GM19463 (cell line): ENCODE measurements around the gene ZMYND8.
"Not testable (repeated sequence)": the region's sequence is repeated elsewhere in the genome, so short reads cannot be mapped to it uniquely, and the experiment has no call there.

Source experiments
- ATAC-seq: cut with Tn5 transposase; IDR thresholded peaks from one replicate; pipeline ENCODE4 v1.9.1; 2021; ENCODE audit warnings: mild to moderate bottlenecking, moderate library complexity; ENCODE audit not compliant: unreplicated experiment

The ZMYND8 gene

DNA sequence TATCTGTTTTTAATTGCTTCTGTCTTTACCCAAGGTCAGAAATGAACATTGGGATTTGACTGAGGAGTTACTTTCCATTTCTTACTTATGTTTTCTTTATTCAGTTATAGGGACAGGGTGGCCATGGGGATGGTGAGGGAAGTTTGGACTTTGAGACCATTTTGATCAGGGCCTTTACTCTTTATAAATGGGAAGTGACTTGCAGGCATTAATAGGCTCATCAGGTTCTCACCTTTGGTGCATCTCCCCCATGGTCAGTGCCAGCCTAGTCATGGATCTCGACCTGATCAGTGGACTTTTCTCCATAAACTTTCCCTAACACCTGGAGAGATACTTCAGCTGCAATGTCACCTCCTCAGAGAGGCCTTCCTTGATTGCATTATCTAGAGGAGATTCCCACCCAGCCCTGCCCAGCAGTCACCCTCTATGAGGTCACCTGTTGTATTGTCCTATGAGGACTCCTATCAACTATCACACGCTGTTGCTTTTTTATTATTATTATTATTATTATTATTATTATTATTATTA is 16.8 kb upstream of the ZMYND8 start:
- ATAC-seq = no peak

DNA sequence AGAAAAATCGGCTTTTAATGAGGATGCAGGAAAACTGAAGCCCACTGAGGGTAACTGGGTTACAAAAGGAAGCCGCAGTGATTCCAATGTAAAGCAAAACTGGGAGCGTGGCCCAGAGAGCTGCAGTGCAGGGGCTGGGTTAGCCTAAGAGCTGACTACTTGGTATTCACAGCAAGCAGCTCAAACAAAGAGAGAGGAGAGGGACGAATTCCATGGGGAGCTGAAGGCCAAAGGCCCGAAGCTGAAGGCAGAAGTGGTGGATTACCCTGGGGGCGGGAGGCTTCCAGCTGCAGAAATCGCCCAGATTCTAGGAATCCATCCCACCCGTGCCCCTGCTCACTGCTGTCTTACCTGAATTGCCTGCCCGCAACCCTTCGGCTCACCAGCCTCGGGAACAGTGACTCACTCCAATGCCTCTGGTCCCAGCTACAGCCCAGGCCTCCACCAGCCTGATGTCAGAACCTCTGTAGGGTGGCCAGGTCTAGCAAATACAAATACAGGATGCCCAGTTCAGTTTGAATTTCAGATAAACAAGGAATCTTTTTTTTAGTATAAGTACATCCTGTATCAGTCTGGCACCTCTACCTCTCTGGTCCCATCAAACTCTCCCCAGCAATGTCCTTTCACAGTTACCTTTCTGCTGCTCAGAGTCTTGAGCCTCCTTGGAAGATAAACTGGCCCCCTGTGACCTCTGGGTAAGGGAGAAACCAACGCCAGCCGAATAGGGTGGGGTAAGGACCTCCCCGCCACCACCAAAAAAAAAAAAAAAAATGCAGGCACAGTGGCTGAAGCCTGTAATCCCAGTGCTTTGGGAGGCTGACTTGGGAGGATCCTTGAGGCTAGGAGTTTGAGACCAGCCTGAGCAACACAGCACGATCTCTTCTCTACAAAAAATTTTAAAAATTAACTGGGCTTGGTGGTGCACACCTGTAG is 14.6 kb upstream of the ZMYND8 start:
- ATAC-seq = no peak

DNA sequence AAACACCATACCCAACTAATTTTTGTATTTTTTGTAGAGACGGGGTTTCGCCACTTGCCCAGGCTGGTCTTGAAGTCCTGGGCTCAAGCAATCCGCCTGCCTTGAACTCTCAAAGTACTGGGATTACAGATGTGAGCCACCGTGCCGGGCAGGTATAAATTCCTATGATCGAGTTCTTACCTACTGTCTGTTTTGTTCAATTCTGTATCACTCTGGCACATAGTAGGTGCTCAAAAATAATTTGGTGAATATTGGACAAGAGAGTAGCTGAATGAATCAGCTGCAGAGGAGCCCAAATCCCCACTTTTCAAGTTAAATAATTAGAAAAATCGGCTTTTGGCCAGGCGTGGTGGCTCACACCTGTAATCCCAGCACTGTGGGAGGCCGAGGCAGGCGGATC is 13.7 kb upstream of the ZMYND8 start:
- no peak for ATAC-seq

DNA sequence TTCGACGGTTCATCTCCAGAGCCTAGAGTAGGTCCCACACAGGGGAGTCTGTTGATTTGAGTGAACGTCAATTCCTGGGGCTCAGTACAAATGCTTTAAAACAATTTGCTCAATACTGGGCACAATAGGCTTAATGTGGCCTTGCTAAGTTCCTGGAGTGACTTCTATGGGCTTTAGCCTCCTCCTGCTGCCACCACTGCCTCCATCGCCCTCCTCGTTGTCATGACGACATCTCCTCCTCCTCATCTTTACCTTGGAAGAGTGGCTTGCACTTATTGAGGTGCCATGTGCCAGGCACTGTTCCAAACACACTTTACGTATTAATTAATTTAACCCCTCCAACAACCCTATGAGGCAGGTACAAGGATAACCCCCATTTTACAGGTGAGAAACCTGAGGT is 11.8 kb upstream of the ZMYND8 start:
- no peak for ATAC-seq

DNA sequence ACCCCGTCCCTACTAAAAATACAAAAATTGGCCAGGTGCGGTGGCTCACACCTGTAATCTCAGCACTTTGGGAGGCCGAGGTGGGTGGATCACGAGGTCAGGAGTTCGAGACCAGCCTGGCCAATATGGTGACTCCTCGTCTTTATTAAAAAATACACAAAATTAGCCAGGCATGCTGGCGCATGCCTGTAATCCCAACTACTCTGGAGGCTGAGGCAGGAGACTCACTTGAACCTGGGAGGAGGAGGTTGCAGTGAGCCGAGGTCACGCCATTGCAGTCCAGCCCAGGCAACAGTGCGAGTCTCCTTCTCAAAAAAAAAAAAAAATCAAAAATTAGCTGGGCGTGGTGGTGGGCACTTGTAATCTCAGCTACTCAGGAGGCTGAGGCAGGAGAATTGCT is 9.8 kb upstream of the ZMYND8 start:
- ATAC-seq = not testable (repeated sequence)

DNA sequence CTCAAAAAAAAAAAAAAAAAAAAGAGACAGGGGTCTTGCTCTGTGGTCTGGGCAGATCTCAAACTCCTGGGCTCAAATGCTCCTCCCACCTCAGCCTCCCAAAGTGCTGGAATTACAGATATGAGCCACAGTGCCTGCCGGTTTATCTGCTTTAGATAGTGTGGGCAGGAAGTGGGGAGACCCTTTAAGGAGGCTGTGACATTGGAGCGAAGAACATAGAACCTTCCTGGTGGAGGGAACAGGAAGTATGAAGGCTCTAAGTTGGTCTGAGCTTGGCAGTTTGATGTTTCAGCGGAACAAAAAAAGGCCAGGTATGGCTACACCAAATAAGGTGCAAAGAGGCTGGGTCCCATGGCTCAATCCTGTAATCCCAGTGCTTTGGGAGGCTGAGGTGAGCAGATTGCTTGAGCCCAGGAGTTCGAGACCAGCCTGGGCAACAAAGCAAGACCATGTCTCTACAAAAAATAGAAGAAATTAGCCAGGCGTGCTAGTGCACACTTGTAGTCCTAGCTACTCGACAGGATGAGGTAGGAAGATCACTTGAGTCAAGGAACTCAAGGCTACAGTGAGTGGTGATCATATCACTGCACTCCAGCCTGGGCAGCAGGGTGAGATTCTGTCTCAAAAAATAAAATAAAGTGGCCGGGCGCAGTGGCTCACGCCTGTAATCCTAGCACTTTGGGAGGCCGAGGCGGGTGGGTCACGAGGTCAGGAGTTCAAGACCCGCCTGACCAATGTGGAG is 8.7 kb upstream of the ZMYND8 start:
- ATAC-seq = no peak

DNA sequence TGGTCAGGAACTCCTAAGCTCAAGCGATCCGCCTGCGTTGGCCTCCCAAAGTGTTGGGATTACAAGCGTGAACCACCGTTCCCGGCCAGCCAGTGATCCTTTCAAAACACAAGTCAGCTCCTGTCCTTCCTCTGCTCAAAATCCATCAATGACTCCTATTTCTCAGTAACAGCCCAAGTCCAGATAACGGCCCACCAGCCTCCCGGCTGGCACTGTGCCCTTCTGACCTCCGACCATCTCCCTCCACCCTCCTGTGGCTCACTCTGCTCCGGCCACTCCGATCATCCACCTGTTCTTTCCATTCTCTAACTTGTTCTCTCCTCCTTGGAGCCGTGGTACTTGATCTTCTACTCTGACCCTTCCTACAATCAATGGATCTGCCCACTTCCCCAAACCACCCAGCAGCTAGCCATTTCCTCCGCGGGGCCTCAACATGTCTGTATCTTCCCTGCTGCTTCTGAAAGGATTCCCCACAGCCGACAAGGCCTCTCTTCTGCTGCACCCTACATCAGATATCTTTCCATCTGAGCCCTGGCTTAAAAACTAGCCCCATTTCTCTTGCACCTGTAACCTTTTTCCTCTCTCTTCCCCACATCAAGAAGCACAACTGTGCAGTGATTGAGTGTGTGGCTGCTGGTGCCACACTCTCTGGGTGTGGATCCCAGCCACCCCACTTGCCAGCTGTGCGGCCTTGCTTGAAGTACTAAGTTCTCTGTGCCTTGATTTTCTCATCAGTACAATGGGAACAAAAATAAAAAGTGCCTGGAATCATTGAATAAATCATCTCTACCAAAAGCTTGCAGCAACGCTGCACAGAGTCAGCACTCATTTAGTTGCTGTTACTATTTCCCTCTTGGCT is 6.1 kb upstream of the ZMYND8 start:
- no peak for ATAC-seq

DNA sequence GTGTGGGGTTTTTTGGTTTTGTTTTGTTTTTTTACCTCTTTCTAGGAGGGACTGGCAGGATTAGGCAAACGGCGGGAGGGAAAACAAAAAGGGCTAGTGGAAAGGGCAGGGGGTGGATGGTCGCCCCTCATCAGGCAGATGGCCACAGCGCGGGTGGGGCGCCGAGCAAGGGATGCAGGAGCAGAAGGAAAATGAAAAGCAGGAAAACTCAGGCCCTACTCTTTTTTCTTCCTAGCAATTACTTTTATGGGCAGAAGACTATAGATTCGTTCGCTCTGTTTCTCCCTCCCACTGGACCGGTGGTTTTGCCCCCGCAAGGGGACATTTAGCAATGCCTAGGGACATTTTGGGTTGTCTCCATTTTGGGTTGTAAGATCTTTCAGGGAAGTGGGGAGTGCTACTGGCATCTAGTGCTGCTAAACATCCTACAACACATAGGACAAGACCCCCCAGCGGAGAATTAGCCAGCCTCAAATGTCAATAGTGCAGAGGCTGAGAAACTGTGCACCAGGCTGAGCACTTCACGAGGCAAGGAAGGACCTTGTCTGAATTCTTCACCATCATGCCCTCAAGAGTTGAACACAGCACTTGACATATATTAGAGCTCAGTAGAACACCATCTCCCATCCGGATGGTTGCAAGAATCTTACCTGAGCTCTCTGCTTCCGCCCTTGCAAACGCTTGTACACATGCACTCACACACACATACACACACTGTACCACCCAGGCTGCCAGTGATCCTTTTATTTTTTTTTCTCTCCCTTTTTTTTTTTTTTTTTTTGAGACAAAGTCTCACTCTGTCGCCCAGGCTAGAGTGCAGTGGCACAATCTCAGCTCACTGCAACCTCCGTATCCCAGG is 4.8 kb upstream of the ZMYND8 start:
- ATAC-seq = no peak

DNA sequence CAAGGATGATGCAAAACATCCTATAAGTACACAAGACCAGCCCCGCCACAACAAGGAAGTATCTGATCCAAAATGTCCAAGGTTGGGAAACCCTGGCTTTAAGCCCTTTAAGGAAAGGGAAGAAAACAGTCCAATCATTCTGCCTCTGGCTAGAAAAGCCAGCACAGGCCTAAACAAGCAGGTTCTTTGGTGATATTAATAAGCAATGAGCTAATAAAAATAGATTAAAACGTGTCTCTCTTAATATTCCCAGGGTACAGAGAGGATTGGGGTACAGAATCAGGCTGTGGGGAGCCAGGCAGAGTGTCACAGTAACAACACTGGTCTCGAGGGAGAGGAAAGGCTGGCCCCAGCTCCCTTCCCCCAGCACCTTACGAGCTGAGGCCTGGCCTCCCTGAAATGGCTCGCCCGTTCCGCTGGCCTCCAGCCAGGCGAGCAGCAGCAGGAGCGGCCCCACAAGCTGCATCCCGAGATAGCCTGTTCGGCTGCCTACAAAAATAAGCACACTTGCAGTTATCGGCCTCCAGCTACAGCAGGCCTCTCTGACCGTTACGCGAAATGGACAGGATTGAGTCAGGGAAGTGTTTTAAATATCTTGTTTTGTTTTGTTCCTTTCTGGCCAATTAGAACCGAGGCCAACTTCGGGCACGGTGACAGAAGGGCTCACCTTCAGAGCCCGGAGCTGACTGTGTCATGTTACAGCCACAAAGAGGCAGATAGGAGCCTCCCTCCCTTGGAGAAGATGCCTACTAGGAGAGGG is 4.0 kb upstream of the ZMYND8 start:
- no peak for ATAC-seq

DNA sequence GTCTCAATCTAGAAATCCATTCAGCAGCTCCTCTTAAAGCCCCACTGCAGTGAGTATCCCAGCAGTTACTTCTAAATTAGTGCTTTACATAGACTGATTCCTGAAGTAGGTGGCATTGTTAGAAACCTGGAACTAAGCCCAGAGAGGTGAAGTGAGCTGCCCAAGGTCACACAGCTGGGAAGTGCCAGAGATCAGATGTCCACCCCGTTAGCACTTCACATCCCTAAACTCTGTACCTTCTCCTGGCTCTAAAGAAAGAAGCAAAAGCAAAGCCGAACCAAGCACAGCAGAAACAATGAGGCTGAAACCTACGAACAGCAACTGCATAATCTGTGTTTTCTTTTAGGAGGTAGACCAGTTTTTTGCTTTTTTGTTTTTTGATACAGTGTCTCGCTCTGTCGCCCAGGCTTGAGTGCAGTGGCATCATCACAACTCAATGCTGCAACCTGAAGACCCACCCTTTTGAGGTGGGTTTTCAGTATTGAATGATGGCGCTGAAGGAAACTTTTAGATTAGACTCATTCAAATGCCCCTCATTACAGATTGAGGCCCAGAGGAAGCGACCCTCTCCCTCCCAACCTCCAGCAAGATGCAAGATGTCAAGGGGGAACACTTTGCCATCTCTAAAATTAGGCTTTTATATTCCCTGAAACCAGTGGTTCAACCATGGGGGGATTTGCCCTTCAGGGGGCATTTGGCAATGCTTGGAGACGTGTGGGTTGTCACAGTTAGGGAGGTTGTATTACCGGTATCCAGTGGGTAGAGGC is 3.2 kb upstream of the ZMYND8 start:
- no peak for ATAC-seq

DNA sequence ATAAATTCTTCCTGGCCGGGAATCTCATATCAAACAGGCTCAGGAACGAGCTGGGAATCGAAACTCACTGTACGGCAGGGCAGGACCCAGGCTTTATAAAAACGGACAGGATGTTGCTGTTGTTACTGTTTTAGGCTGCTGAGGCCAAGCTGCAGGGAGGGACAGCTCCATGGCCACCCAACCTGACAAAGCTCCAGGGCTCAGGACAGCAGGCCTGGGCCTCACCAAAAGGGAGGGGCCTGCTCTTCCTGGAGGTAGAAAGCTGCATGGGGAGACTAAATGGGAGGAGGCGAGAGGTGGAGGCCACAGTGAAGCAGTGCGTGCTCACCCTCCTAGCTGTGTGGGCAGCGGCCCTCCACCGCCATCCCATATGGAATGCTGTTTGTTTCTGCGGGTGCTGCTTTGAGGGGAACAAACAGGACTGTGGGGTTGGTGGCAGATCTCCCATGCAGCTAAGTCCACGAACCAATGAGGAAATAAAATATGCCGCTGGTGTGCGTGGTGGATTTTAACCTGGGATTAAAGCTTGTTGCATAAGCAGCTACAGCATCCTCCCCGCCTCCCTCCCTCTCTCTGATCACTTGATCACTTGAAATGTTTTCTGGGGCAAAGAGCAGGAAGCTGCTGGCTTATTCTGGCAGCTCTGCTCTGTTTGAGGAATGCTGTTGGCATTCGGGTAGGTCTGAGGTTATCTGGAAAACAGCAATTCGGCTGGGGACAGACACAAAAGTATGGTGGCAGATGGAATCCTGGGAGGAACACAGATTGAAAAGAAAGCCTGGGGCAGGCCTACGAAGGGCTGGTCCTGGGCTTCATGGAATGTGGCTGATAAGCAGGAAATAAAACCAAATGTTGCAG is 2.4 kb upstream of the ZMYND8 start:
- ATAC-seq = no peak

DNA sequence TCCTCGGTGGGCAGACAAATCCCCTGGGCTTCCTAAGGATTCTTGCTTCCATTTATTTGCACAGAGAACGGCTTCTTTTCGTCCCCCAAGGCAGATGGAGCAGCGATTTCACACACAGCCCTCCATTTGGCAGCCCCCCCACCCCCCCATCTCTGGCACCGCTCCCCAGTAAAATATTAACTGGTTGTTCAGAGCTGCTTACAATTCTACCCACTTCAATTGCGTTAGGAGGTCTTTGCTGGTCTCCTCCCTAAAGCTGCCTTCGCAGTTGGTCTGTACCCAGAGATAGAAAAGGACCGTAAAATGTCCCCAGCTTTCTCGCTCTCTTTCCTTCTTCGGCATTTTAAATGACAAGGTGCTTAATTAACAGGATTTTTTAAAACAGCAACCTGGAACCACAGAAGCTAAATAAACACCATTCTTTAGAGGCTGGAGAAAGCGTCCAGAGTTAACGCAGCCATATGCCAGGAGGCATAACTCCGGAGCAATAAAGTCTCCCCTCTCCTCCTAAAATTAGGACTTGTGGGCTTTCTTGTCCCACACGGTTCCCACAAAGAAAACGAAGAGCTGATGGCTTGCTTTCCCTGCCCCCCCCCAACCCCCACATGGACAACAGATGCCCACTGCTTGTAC is 1.7 kb upstream of the ZMYND8 start:
- ATAC-seq = no peak

DNA sequence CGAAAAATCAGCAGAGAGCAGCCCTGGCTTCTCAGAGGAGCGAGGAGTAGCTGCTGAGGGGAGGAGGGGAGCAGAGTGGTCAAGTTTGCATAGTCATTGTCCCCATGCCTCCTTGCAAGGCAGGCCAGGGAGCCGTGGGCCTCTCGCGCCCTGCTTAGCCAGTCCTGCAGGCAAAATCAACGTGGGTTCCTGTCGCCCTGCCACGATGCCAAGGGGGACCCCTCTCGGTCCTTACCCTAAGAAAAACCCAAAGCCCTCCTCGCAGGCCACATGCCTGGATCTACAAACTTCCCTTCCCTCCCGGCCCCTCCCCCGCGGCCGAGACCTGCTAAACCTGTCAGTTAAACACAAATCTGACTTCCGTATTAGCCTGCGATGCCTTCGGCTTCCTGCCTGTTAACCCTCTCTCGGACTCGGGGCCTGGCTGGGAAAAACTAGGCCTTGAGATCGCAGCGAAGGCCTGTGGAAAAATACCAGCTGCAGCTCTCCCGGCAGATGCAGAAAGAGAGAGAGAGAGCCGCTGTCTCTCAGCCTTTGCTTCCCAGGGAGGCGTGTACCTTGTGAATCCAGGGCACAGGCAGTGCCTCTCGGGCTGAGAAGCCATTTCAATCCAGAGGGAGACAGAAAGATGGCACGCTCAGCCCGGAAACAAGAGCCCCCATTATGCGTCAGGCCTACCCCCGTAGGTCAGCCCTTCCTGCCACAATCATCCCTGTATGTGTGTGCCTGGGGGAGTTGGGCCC is 968 bp upstream of the ZMYND8 start:
- peak; percentile 48 for ATAC-seq

DNA sequence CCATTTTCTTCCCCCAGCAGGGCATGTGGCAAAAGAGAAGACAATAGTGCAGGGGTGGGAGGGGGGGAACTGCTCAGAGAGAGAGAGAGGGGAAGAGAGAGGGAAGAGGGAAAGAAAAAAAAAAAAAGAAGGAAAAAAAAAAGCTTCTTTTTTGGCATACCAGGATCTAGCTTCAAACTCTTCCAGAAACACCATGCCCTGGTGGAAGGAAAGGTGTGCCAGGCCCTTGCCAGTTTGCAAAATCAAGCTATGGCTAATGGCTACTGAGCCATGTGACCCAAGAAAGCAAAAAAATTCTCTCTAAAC is 326 bp downstream of the ZMYND8 start:
- ATAC-seq = no peak

DNA sequence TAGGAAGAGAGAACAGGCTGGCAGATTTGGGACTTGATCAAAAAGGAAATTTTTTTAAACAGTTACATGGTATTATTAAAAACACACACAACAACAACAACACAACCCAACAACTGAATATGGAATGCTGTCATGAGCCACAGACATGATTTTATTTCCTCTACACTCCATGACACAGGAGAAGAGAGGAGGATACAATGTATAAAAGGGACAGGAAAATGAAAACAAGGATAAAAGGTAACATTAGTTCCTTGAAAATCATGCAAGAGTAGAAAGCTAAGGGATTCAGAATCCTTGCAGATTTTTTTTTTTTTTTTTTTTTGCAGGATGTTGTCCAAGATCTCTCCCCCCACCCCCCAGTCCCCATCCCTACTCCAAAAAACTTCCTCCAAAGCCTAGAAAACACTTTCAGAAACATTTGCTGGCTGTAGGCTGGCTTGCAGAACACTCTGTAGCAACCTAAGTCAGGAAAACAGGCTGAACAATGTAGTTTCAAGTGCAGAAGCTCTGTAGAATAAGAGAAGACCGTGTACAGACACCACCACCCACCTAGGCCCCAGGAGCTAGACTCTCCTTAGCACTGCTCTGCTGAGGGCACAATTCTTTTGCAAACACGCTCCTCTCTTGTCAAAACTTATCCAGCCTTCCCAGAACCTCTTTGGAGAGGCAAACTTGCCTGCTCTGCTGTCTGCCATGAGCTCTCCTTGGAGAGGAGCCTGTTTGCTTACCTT is 845 bp downstream of the ZMYND8 start:
- ATAC-seq = no peak
